Nucleus accumbens (tissue), 56 donors: ENCODE measurements around the gene ATP8A1.
"Not testable (repeated sequence)": the region's sequence is repeated elsewhere in the genome, so short reads cannot be mapped to it uniquely, and the experiment has no call there.

ENCODE experiments used
- DNase-seq, 56 donors: peaks; one replicate each; lab custom pipeline; 2025; lab: John Stamatoyannopoulos, UW

ATP8A1 gene

GRCh38 chr4:42652529-42653231 lies 4.2 kb downstream of the ATP8A1 start:
- DNase-seq, result not testable (repeated sequence)

- DNase-seq, result no peak
These were observed 7.0 kb downstream of the ATP8A1 start for GRCh38 chr4:42649870-42650269.

- DNase-seq, result no peak
These were observed 9.8 kb downstream of the ATP8A1 start for GRCh38 chr4:42646999-42647541.

GRCh38 chr4:42646013-42646784 lies 10.7 kb downstream of the ATP8A1 start:
- peak in 4 of 56 donors; percentile 15 to 30 (median 22) for DNase-seq

- no peak for DNase-seq
These were observed 12.0 kb downstream of the ATP8A1 start for GRCh38 chr4:42644897-42645296.

- no peak for DNase-seq
These were observed 13.2 kb downstream of the ATP8A1 start for GRCh38 chr4:42643685-42644084.

- DNase-seq, result no peak
These were observed 13.9 kb downstream of the ATP8A1 start for GRCh38 chr4:42642845-42643615.

GRCh38 chr4:42642101-42642797 lies 14.7 kb downstream of the ATP8A1 start:
- peak in 15 of 56 donors; percentile 18 to 69 (median 47) for DNase-seq

GRCh38 chr4:42641656-42642055 lies 15.2 kb downstream of the ATP8A1 start:
- no peak for DNase-seq

- no peak for DNase-seq
These were observed 15.7 kb downstream of the ATP8A1 start for GRCh38 chr4:42641161-42641560.

- DNase-seq, result no peak
These were observed 16.3 kb downstream of the ATP8A1 start for GRCh38 chr4:42640613-42641012.

- no peak for DNase-seq
These were observed 17.9 kb downstream of the ATP8A1 start for GRCh38 chr4:42638993-42639392.

GRCh38 chr4:42638321-42638720 lies 18.6 kb downstream of the ATP8A1 start:
- DNase-seq, result no peak

- no peak for DNase-seq
These were observed 19.0 kb downstream of the ATP8A1 start for GRCh38 chr4:42637867-42638266.

- no peak for DNase-seq
These were observed 19.8 kb downstream of the ATP8A1 start for GRCh38 chr4:42637104-42637503.

- DNase-seq, result peak in 2 of 56 donors; percentile 11 to 23
These were observed 20.3 kb downstream of the ATP8A1 start for GRCh38 chr4:42636645-42636949.

GRCh38 chr4:42633605-42634388 lies 23.1 kb downstream of the ATP8A1 start:
- DNase-seq, result no peak

GRCh38 chr4:42632653-42633382 lies 24.1 kb downstream of the ATP8A1 start:
- DNase-seq, result no peak

- no peak for DNase-seq
These were observed 26.0 kb downstream of the ATP8A1 start for GRCh38 chr4:42630908-42631307.
